Left ventricle myocardium inferior (tissue), 1 donor: ENCODE data around the gene LHFPL2. TPM values are rescaled to one million over a fixed set of nuclear protein-coding genes. Genes with fewer than 3 reads are reported as not detected.

Experiments used
- DNase-seq: peaks from one replicate; pipeline ENCODE4 v3.0.0-alpha.2; 2020
- H3K27ac ChIP-seq: fragments of 200-600 bp; replicated peaks from 2 replicates; pipeline ENCODE4 v1.8.0; 2021
- H3K27me3 ChIP-seq: fragments of 200-600 bp; 2 replicates; pipeline ENCODE4 v1.8.0; 2021; ENCODE audit warnings: low read depth
- H3K36me3 ChIP-seq: fragments of 200-600 bp; 2 replicates; pipeline ENCODE4 v1.8.0; 2021
- H3K4me1 ChIP-seq: fragments of 200-600 bp; 2 replicates; pipeline ENCODE4 v1.8.0; 2021
- H3K4me3 ChIP-seq: fragments of 200-600 bp; 2 replicates; pipeline ENCODE4 v1.8.0; 2021; ENCODE audit warnings: mild to moderate bottlenecking, moderate library complexity
- H3K9me3 ChIP-seq: fragments of 200-600 bp; replicated peaks from 2 replicates; pipeline ENCODE4 v1.8.0; 2021
- intact Hi-C: fragments of 100-400 bp; cut with micrococcal nuclease; formaldehyde crosslinking; loops from one replicate; pipeline ENCODE4 v1.11.0; 2022
- total RNA-seq: library from RNA; stranded (reverse); fragmentation: NEBNext Ultra II Directional; extraction: Animal tissue kit (Norgen Biotek cat#: 25700); gene quantifications from one replicate; pipeline ENCODE4 v1.2.1, GENCODE V29; 2021
- TF ChIP-seq, protein P1 (sequence below): fragments of 200-600 bp; IDR thresholded peaks from 2 replicates; pipeline ENCODE4 v1.8.0; 2021; ENCODE audit warnings: antibody characterized with exemption, mild to moderate bottlenecking, borderline replicate concordance
- donor health status: DM: no; HTN: yes; CAD: no; lungs with severe emphysema.

The LHFPL2 gene
- total RNA-seq, 1 donor from 2014 or later: 5.0 TPM

DNA sequence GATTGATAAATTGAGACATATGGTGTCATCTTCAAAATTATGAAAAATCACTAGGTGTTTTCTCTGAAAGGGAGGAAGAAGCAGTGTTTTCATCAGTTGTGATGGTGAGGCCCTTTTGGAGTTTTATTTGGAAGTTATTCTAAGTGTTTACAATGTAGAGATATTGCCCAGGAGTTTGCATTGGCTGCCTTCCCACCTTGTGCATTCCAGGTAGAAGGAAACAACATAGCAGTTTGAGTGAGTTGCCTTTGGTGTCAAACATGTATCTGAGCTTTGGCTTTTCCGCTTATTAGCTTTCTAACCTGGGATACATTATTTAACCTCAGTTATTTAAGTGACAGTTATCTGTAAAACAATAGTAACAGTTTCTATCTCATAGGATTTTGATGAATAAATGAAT lies 165.6 kb downstream of the LHFPL2 start:
- Histone ChIP-seq H3K4me1 (peaks cover 42% of the 10 kb centered on the region), H3K27me3 (no peaks in the 10 kb centered on the region), H3K27ac (no peak overlapping the region), H3K9me3 (no peaks in the 10 kb centered on the region), H3K36me3 (peaks cover 8% of the 10 kb centered on the region), H3K4me3 (no peak overlapping the region)
- DNase-seq: no peak
- TF ChIP-seq, protein P1, sequence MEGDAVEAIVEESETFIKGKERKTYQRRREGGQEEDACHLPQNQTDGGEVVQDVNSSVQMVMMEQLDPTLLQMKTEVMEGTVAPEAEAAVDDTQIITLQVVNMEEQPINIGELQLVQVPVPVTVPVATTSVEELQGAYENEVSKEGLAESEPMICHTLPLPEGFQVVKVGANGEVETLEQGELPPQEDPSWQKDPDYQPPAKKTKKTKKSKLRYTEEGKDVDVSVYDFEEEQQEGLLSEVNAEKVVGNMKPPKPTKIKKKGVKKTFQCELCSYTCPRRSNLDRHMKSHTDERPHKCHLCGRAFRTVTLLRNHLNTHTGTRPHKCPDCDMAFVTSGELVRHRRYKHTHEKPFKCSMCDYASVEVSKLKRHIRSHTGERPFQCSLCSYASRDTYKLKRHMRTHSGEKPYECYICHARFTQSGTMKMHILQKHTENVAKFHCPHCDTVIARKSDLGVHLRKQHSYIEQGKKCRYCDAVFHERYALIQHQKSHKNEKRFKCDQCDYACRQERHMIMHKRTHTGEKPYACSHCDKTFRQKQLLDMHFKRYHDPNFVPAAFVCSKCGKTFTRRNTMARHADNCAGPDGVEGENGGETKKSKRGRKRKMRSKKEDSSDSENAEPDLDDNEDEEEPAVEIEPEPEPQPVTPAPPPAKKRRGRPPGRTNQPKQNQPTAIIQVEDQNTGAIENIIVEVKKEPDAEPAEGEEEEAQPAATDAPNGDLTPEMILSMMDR: no peak
- intact Hi-C loops: no loop called here

DNA sequence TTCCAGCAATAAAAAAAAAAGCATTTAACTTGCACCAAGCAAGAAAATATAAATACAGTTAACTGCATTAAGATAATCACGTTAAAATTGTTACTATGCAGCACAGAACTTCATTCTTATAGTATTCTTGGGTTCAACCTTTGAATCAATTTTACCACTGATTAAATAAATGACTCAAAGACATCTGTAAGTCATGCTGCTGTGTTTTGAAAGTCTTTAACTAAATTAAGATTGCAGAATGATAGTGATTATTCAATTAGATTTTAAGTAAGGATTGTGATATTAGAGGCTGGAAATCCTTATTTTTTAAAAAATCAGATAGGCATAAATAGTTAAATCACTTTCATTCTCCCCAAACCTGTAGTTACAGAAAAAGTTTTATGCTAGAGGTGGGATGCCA lies 171.8 kb downstream of the LHFPL2 start:
- Histone ChIP-seq H3K4me1 (peaks cover 4% of the 10 kb centered on the region), H3K36me3 (peaks cover 7% of the 10 kb centered on the region), H3K4me3 (no peak overlapping the region), H3K27me3 (no peaks in the 10 kb centered on the region), H3K27ac (no peak overlapping the region), H3K9me3 (no peaks in the 10 kb centered on the region)
- TF ChIP-seq, protein P1: no peak
- no peak for DNase-seq
- intact Hi-C loops: no loop called here

DNA sequence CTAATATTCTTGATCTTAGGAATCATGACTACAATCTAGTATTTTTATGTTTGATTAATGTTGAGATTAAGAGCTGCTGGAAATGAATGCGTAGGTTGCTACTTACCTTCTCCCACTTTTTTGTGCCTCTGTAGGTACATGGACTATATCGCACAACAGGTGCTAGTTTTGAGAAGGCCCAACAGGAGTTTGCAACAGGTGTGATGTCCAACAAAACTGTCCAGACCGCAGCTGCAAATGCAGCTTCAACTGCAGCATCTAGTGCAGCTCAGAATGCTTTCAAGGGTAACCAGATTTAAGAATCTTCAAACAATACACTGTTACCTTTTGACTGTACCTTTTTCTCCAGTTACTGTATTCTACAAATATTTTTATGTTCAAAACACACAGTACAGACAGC lies 173.2 kb downstream of the LHFPL2 start:
- Histone ChIP-seq H3K27ac (no peak overlapping the region), H3K4me1 (peaks cover 4% of the 10 kb centered on the region), H3K27me3 (no peaks in the 10 kb centered on the region), H3K36me3 (peaks cover 7% of the 10 kb centered on the region), H3K4me3 (no peak overlapping the region), H3K9me3 (no peaks in the 10 kb centered on the region)
- intact Hi-C loops: no loop called here
- TF ChIP-seq, protein P1: no peak
- no peak for DNase-seq

DNA sequence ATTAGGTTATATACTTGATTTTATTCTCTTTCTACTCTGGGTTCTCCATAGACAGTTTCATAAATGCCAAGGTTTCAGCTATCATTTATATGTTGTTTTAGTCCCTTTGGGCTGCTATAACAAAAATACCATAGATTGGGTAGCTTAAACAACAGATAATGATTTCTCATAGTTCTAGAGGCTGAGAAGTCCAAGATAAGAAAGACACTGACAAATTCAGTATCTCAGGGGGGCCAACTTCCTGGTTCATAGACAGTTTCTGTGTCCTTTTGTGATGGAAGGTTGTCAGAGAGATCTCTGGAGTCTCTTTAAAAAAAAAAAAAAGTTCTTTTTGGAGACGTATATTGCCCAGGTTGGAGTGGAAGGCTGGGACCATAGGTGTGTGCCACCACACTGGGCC lies 174.8 kb downstream of the LHFPL2 start:
- Histone ChIP-seq H3K4me1 (peaks cover 4% of the 10 kb centered on the region), H3K27ac (no peak overlapping the region), H3K4me3 (no peak overlapping the region), H3K9me3 (no peaks in the 10 kb centered on the region), H3K27me3 (no peaks in the 10 kb centered on the region), H3K36me3 (peaks cover 7% of the 10 kb centered on the region)
- TF ChIP-seq, protein P1: no peak
- intact Hi-C loops: no loop called here
- DNase-seq: no peak

DNA sequence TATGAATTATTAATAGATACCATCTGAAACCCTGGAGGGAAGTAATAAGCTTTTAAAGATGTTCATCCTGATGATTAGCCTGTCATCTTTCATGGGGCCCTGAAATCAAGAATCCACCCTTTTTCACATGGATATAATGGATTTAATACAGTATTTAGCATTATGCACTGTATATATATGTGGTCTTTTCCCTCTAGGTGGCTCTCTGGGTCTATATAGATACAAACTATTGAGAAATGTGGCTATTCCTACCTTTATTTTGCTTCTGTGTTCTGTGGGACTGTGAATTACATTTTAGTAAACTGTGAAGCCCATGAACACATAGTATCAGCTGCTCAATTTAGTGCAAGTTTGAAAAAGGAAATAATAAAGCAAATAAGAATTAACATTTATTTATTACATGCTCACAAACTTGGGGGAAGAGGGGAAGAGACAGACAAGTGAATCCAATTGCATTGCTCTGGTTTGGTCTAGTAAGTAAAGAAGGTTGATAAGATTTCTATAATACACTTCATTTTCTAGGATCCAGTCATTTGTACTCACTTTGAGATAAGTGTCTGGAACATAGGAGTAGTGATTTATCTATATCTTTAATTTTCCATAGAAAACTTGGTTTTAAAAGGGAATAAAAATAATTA lies 176.0 kb downstream of the LHFPL2 start:
- no peak overlapping the region for H3K4me3 ChIP-seq
- H3K27ac ChIP-seq: no peak overlapping the region
- H3K9me3 ChIP-seq: no peaks in the 10 kb centered on the region
- peaks cover 7% of the 10 kb centered on the region for H3K36me3 ChIP-seq
- TF ChIP-seq, protein P1: peak; percentile 36
- no peak for DNase-seq
- intact Hi-C loops: no loop called here
- no peaks in the 10 kb centered on the region for H3K27me3 ChIP-seq
- peaks cover 5% of the 10 kb centered on the region for H3K4me1 ChIP-seq
